DOHH2 (cell line): ENCODE results near the gene SLC2A9.

ENCODE experiments used
- CTCF ChIP-seq: fragments of 200-600 bp; sonication (generic); IDR thresholded peaks from one replicate; pipeline ENCODE4 v1.5.1; 2014; ENCODE audit warnings: antibody characterized with exemption, mild to moderate bottlenecking, low read depth, low read length; ENCODE audit not compliant: poor library complexity, severe bottlenecking
- EZH2phosphoT487 ChIP-seq: fragments of 200-600 bp; sonication (generic); IDR thresholded peaks from 2 replicates; pipeline ENCODE4 v1.6.1; 2017; ENCODE audit warnings: borderline replicate concordance, mild to moderate bottlenecking, antibody characterized with exemption, low read length, moderate library complexity, mixed read lengths

- TF ChIP-seq CTCF, result no peak
- no peak for TF ChIP-seq EZH2phosphoT487
Observed at GRCh38 chr4:9859810-9860209, 161.5 kb downstream of the SLC2A9 start.
